ENCODE results near the gene COPG1.

GRCh38 chr3:129281726-129282125 is 32.3 kb downstream of the COPG1 start:
- TF ChIP-seq EZH2 (IDR thresholded peaks at IDR 0.05), result no peak
- no peak for TF ChIP-seq POLR2AphosphoS5 (IDR thresholded peaks at IDR 0.05; ENCODE audit: borderline replicate concordance, low read depth, low read length)
- no peak for TF ChIP-seq FOXP2 (optimal IDR thresholded peaks at IDR 0.05; ENCODE audit: control extremely low read depth, extremely low read length, insufficient read depth)
